Spinal cord (tissue), 10 donors: ENCODE measurements around the gene POFUT2. TPM values are rescaled to one million over a fixed set of nuclear protein-coding genes. Genes with fewer than 3 reads are reported as not detected.

Source experiments
- DNase-seq, 6 donors: peaks; one replicate each; pipeline versions ENCODE4 v3.0.0 to v3.0.0-alpha.2; 2013 to 2015; ENCODE audit warnings: low spot score in 6 of 6, low read depth in 4 of 6
- H3K27ac ChIP-seq: one replicate; pipeline ENCODE4 v1.5.1; 2013; ENCODE audit warnings: low read depth, low read length, control low read depth
- H3K27me3 ChIP-seq: one replicate; pipeline ENCODE4 v1.6.1; 2013; ENCODE audit warnings: low read length; ENCODE audit not compliant: control insufficient read depth, insufficient read depth
- H3K36me3 ChIP-seq: one replicate; pipeline ENCODE4 v1.6.1; 2013; ENCODE audit warnings: low read length; ENCODE audit not compliant: control insufficient read depth, insufficient read depth
- H3K4me1 ChIP-seq: one replicate; pipeline ENCODE4 v1.6.1; 2013; ENCODE audit warnings: low read length; ENCODE audit not compliant: control insufficient read depth, insufficient read depth
- H3K4me3 ChIP-seq: one replicate; pipeline ENCODE4 v1.5.1; 2013; ENCODE audit warnings: low read depth, low read length, control low read depth
- H3K9me3 ChIP-seq: one replicate; pipeline ENCODE4 v1.6.1; 2013; ENCODE audit warnings: low read length; ENCODE audit not compliant: control insufficient read depth, insufficient read depth
- WGBS: methylation state at CpG from one replicate; pipeline ENCODE4 v1.1.5; 2013; ENCODE audit warnings: missing lambda C conversion rate; ENCODE audit not compliant: insufficient coverage; 5-methylcytosine and 5-hydroxymethylcytosine counted together
- polyA plus RNA-seq, 2 donors: library from polyadenylated mRNA; unstranded; fragments of 120-200 nt; gene quantifications; one replicate each; pipeline ENCODE4 v1.2.1, GENCODE V29; 2013; ENCODE audit not compliant: insufficient read length in 2 of 2
- total RNA-seq, 2 donors: library from RNA; depleted of rRNA in 1 of 2; stranded (reverse); fragments of 120-200 nt in 1 of 2; fragments of >200 nt in 1 of 2; gene quantifications; one replicate each; pipeline versions ENCODE4 v1.2.3 to v1.2.4, GENCODE V29; 2013 to 2014
- donor health status: healthy.

Gene POFUT2
- total and polyA plus RNA-seq, 4 donors = 19.8 to 36.0 (median 33.5) TPM

- H3K36me3 ChIP-seq = peaks cover 29% of the 10 kb centered on the region
- no peaks in the 10 kb centered on the region for H3K9me3 ChIP-seq
- peak in 1 of 6 donors; percentile 8 for DNase-seq
- peaks cover 3% of the 10 kb centered on the region for H3K4me1 ChIP-seq
- no peak overlapping the region for H3K4me3 ChIP-seq
- H3K27ac ChIP-seq = no peak overlapping the region
- WGBS = 74% methylated on average over 12 of the region's 16 CpGs
- no peaks in the 10 kb centered on the region for H3K27me3 ChIP-seq
Measured at GRCh38 chr21:45225741-45226327, 61.9 kb downstream of the POFUT2 start.

DNA sequence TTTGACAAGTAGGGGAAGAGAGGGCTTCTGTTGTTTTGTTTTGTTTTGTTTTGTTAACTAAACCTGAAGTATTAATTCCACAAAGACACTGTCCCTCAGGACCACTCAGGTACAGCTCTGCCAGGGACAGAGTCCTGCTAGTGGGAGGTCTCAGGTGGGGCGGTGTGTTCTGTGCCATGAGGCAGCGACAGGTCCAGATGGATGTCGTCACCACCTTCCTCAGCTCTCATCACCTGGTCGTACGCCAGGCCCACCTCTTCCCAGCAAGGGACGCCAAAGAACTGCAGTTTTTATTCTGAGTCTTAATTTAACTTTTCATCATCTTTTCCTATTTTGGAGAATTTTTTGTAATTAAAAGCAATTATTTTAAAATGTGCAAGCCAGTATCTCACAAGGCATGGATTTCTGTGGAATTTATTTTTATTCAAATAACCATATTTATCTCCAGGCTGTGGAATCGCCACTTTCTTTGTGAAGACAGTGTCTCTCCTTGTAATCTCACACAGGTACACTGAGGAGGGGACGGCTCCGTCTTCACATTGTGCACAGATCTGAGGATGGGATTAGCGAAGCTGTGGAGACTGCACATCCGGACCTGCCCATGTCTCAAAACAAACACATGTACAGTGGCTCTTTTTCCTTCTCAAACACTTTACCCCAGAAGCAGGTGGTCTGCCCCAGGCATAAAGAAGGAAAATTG lies 62.5 kb downstream of the POFUT2 start:
- Histone ChIP-seq H3K27me3 (no peaks in the 10 kb centered on the region), H3K4me3 (no peak overlapping the region), H3K9me3 (no peaks in the 10 kb centered on the region), H3K36me3 (peaks cover 33% of the 10 kb centered on the region), H3K27ac (no peak overlapping the region), H3K4me1 (peaks cover 3% of the 10 kb centered on the region)
- no peak for DNase-seq
- WGBS = 90% methylated on average over 6 of the region's 11 CpGs

DNA sequence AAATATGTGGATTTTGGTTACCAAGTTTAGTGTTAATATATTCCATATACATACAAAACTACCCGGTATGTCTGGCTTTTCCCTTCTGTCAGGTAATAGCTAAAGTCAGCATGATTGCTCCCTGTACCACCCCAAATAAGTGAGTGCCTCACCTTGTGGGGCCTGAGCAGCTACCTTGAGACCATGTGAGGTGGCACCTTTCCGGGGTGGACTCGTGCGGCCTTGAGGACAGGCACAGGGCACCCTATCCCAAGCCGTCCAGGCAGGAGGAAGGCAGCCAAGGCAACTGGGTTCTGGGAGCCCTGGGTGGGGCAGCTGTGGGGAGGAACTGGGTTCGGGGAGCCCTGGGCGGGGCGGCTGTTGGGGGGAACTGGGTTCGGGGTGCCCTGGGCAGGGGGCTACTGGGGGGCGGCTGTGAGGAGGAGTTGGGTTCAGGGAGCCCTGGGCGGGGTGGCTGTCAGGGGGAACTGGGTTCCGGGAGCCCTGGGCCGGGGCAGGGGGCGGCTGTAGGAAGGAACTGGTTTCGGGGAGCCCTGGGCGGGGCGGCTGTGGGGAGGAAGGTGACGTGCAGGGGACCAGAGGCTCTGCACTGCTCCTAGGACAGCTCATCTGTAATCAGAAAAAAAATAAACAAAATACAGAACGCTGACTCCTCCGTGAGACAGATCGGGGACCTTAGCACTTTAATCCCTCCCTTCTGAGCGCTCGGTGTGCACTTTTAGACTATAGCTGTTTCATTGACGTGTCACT lies 63.3 kb downstream of the POFUT2 start:
- Histone ChIP-seq H3K27ac (no peak overlapping the region), H3K4me3 (no peak overlapping the region), H3K4me1 (peaks cover 3% of the 10 kb centered on the region), H3K36me3 (peaks cover 33% of the 10 kb centered on the region), H3K27me3 (no peaks in the 10 kb centered on the region), H3K9me3 (no peaks in the 10 kb centered on the region)
- DNase-seq = no peak
- 91% methylated on average over 7 of the region's 24 CpGs for WGBS

GRCh38 chr21:45223236-45224185 lies 64.2 kb downstream of the POFUT2 start:
- WGBS = 85% methylated on average over 25 of the region's 36 CpGs

DNA sequence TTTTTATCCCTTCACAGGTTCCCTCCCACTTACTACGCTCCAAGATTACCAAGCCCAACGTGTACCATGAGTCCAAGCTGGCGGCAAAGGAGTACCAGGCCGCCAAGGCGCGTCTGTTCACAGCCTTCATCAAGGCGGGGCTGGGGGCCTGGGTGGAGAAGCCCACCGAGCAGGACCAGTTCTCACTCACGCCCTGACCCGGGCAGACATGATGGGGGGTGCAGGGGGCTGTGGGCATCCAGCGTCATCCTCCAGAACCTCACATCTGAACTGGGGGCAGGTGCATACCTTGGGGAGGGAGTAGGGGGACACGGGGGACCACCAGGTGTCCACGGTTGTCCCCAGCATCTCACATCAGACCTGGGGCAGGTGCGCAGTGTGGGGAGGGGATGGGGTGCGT lies 65.7 kb downstream of the POFUT2 start:
- Histone ChIP-seq H3K27ac (no peak overlapping the region), H3K27me3 (no peaks in the 10 kb centered on the region), H3K36me3 (peaks cover 31% of the 10 kb centered on the region), H3K4me3 (no peak overlapping the region), H3K9me3 (peaks cover 2% of the 10 kb centered on the region), H3K4me1 (no peaks in the 10 kb centered on the region)
- 97% methylated on average over 13 of the region's 15 CpGs for WGBS
- DNase-seq = no peak

More at GRCh38 chr21:45223236-45224185, 64.2 kb downstream of the POFUT2 start:
- no peak for DNase-seq
- Histone ChIP-seq H3K27ac (no peak overlapping the region), H3K36me3 (peaks cover 33% of the 10 kb centered on the region), H3K27me3 (no peaks in the 10 kb centered on the region), H3K9me3 (no peaks in the 10 kb centered on the region), H3K4me1 (peaks cover 3% of the 10 kb centered on the region), H3K4me3 (no peak overlapping the region)

DNA sequence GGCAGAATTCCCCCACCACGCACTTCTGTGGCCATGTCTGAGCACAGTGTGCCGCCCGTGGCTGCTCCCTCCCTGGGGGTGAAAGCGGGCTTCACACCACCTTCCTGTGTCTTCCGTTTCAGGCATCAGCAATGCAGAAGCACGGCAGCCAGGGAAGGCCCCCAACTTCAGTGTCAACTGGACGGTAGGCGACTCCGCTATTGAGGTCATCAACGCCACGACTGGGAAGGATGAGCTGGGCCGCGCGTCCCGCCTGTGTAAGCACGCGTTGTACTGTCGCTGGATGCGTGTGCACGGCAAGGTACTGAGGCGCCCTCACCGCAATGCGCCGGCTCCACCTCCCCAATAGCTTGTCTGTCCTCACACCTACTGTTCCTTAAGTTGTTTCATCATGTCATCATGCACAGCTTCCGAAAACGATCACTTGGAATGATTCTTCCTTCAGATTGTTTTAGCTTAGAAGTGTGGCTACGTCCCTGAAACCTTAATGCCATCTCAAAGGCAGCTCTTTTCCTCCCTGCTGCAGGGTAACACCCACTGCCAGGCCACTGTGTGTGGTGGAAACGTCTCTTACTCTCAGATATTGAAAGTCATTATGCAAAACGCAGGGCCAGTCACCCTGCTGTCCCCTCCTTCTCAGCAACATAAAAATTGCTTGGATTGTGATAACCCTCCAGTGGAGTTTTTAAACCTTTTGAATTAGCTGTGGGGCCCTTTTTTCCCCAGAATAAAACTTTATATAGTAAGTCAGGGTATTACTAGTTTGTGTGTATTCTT lies 66.8 kb downstream of the POFUT2 start:
- H3K36me3 ChIP-seq = peaks cover 31% of the 10 kb centered on the region
- H3K4me3 ChIP-seq = no peak overlapping the region
- no peak overlapping the region for H3K27ac ChIP-seq
- H3K27me3 ChIP-seq = no peaks in the 10 kb centered on the region
- WGBS = 93% methylated on average over 27 of the region's 29 CpGs
- H3K9me3 ChIP-seq = peaks cover 2% of the 10 kb centered on the region
- H3K4me1 ChIP-seq = no peaks in the 10 kb centered on the region
- no peak for DNase-seq

GRCh38 chr21:45220071-45220481 lies 67.6 kb downstream of the POFUT2 start:
- H3K4me1 ChIP-seq = no peaks in the 10 kb centered on the region
- H3K27me3 ChIP-seq = no peaks in the 10 kb centered on the region
- no peak for DNase-seq
- H3K36me3 ChIP-seq = peaks cover 31% of the 10 kb centered on the region
- no peak overlapping the region for H3K27ac ChIP-seq
- peaks cover 2% of the 10 kb centered on the region for H3K9me3 ChIP-seq
- WGBS = 83% methylated on average over 3 of the region's 4 CpGs
- no peak overlapping the region for H3K4me3 ChIP-seq

DNA sequence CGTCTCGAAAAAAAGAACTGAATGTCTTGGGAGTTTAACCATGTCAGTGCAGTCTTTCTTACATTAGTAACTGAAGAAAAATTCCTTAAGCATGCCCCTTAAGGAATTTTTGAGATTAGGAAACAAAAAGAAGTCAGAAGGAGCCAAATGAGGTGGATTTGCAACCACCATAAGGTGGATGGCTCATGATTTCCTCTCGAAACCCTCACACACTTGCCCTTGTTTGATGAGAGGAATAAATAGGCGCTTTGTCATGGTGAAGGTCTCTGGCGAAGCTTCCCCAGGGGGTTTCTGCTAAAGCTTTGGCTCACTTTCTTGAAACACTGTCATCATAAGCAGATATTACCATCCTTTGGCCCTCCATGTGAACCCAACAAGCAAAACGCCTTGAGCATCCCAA lies 68.2 kb downstream of the POFUT2 start:
- Histone ChIP-seq H3K4me3 (no peak overlapping the region), H3K36me3 (peaks cover 31% of the 10 kb centered on the region), H3K4me1 (no peaks in the 10 kb centered on the region), H3K9me3 (peaks cover 2% of the 10 kb centered on the region), H3K27me3 (no peaks in the 10 kb centered on the region), H3K27ac (no peak overlapping the region)
- 90% methylated on average over 1 of the region's 6 CpGs for WGBS
- no peak for DNase-seq
